H1 (cell line): ENCODE data around the gene HFE. TPM values are rescaled to one million over a fixed set of nuclear protein-coding genes. Genes with fewer than 3 reads are reported as not detected.

Source experiments
- CTCF ChIA-PET: fragments of 300-600 bp; sonication (Branson Sonifier 250); formaldehyde crosslinking; loops from one replicate; lab custom pipeline; 2021; ENCODE audit not compliant: partially characterized antibody; lab: Charles Lee
- POLR2A ChIA-PET: fragments of 300-600 bp; sonication (Branson Sonifier 250); formaldehyde crosslinking; loops from one replicate; lab custom pipeline; 2021; ENCODE audit warnings: inconsistent platforms; ENCODE audit not compliant: partially characterized antibody; lab: Charles Lee
- DNase-seq, 2 experiments: peaks; one replicate each; pipeline versions ENCODE4 v3.0.0 to v3.0.0-alpha.2; 2010 to 2022; ENCODE audit warnings: low spot score in 2 of 2, low read depth in 1 of 2, mixed read lengths in 1 of 2
- FAIRE-seq: peaks from 2 replicates; lab custom pipeline; 2011; peaks lifted over from hg19 to GRCh38; lab: Jason Lieb, UNC
- H2AFZ ChIP-seq: 2 replicates; pipeline ENCODE4 v1.8.1; 2012; ENCODE audit warnings: low read length, inconsistent platforms
- H2AK5ac ChIP-seq: 2 replicates; pipeline ENCODE4 v1.6.1; 2013; ENCODE audit warnings: low read depth, low read length
- H2BK120ac ChIP-seq: replicated peaks from 2 replicates; pipeline ENCODE3; 2013; ENCODE audit warnings: low read depth, low read length, inconsistent platforms
- H2BK12ac ChIP-seq: 2 replicates; pipeline ENCODE4 v1.6.1; 2013; ENCODE audit warnings: low read depth, low read length
- H2BK15ac ChIP-seq: 2 replicates; pipeline ENCODE4 v1.6.1; 2013; ENCODE audit warnings: low read length
- H2BK20ac ChIP-seq: 2 replicates; pipeline ENCODE4 v1.6.1; 2013; ENCODE audit warnings: low read length
- H2BK5ac ChIP-seq: 2 replicates; pipeline ENCODE4 v1.6.1; 2013; ENCODE audit warnings: low read depth, low read length
- H3K14ac ChIP-seq: 2 replicates; pipeline ENCODE4 v1.6.1; 2013; ENCODE audit warnings: inconsistent platforms; ENCODE audit not compliant: insufficient read length
- H3K18ac ChIP-seq: 2 replicates; pipeline ENCODE4 v1.6.1; 2013; ENCODE audit warnings: low read length; ENCODE audit errors: extremely low read depth
- H3K23ac ChIP-seq: 2 replicates; pipeline ENCODE4 v1.6.1; 2013; ENCODE audit warnings: inconsistent platforms; ENCODE audit not compliant: insufficient read length
- H3K23me2 ChIP-seq: 2 replicates; pipeline ENCODE4 v1.6.1; 2013; ENCODE audit warnings: low read depth, low read length
- H3K27ac ChIP-seq: 2 replicates; pipeline ENCODE4 v1.6.1; 2011; ENCODE audit warnings: low read depth, low read length, inconsistent platforms
- H3K27me3 ChIP-seq, 4 experiments: replicated peaks in 1 of 4; 1 replicate in 1 of 4; 2 replicates in 3 of 4; pipeline versions ENCODE4 v1.6.1 to v1.8.1; 2011 to 2013; ENCODE audit warnings: low read length in 3 of 4, mild to moderate bottlenecking in 3 of 4, inconsistent platforms in 2 of 4, mixed read lengths in 2 of 4, moderate library complexity in 1 of 4; ENCODE audit not compliant: control insufficient read depth in 3 of 4, insufficient read depth in 3 of 4; ENCODE audit errors: extremely low read depth in 1 of 4
- H3K36me3 ChIP-seq, 4 experiments: 2 replicates each; pipeline versions ENCODE4 v1.6.1 to v1.8.1; 2011 to 2013; ENCODE audit warnings: mild to moderate bottlenecking in 4 of 4, low read length in 3 of 4, moderate library complexity in 2 of 4, control low read depth in 1 of 4, inconsistent platforms in 1 of 4; ENCODE audit not compliant: insufficient read depth in 4 of 4, control insufficient read depth in 2 of 4
- H3K4ac ChIP-seq: replicated peaks from 2 replicates; pipeline ENCODE3; 2013; ENCODE audit warnings: low read length, low read depth, mixed read lengths, inconsistent platforms; ENCODE audit not compliant: insufficient read length
- H3K4me1 ChIP-seq, 4 experiments: replicated peaks in 1 of 4; 1 replicate in 1 of 4; 2 replicates in 3 of 4; pipeline versions ENCODE4 v1.6.1 to v1.8.1; 2011 to 2013; ENCODE audit warnings: low read length in 3 of 4, inconsistent platforms in 2 of 4, mixed read lengths in 1 of 4; ENCODE audit not compliant: insufficient read depth in 4 of 4, control insufficient read depth in 3 of 4
- H3K4me2 ChIP-seq, 2 experiments: 2 replicates each; pipeline versions ENCODE4 v1.6.1 to v1.8.1; 2011 to 2013; ENCODE audit warnings: low read depth in 2 of 2, low read length in 2 of 2, control low read depth in 1 of 2, inconsistent platforms in 1 of 2, mild to moderate bottlenecking in 1 of 2; ENCODE audit not compliant: insufficient read depth in 1 of 2
- H3K4me3 ChIP-seq, 4 experiments: fragments of 200-600, 300-600 bp in 1 of 4; sonication (generic), shearing (Covaris generic), sonication (Bioruptor Twin) in 1 of 4; 2 replicates each; pipeline versions ENCODE4 v1.5.1 to v1.8.1; 2011 to 2016; ENCODE audit warnings: low read length in 4 of 4, low read depth in 3 of 4, control low read depth in 2 of 4, inconsistent platforms in 2 of 4, mild to moderate bottlenecking in 2 of 4, mixed read lengths in 1 of 4, moderate library complexity in 1 of 4; ENCODE audit not compliant: insufficient read depth in 2 of 4; ENCODE audit errors: extremely low read depth in 1 of 4
- H3K56ac ChIP-seq: replicated peaks from 2 replicates; pipeline ENCODE3; 2013; ENCODE audit warnings: low read depth, mild to moderate bottlenecking, mixed read lengths, low read length, inconsistent platforms; ENCODE audit not compliant: insufficient read length
- H3K79me1 ChIP-seq: 2 replicates; pipeline ENCODE4 v1.6.1; 2013; ENCODE audit warnings: low read depth, low read length, control low read depth
- H3K79me2 ChIP-seq, 2 experiments: 2 replicates each; pipeline versions ENCODE4 v1.6.1 to v1.8.1; 2012 to 2013; ENCODE audit warnings: low read length in 2 of 2, mild to moderate bottlenecking in 2 of 2, inconsistent platforms in 1 of 2; ENCODE audit not compliant: insufficient read depth in 2 of 2, control insufficient read depth in 1 of 2
- H3K9ac ChIP-seq, 4 experiments: replicated peaks in 1 of 4; 1 replicate in 1 of 4; 2 replicates in 3 of 4; pipeline versions ENCODE4 v1.6.1 to v1.8.1; 2011 to 2013; ENCODE audit warnings: low read depth in 3 of 4, low read length in 3 of 4, control low read depth in 2 of 4, mild to moderate bottlenecking in 2 of 4, moderate library complexity in 2 of 4, inconsistent platforms in 1 of 4; ENCODE audit errors: extremely low read depth in 1 of 4
- H3K9me3 ChIP-seq, 2 experiments: 2 replicates each; pipeline versions ENCODE4 v1.6.1 to v1.8.1; 2012 to 2013; ENCODE audit warnings: mild to moderate bottlenecking in 2 of 2, moderate library complexity in 2 of 2, control low read depth in 1 of 2, inconsistent platforms in 1 of 2, low read depth in 1 of 2, low read length in 1 of 2, mixed read lengths in 1 of 2; ENCODE audit not compliant: insufficient read depth in 2 of 2
- H4K20me1 ChIP-seq, 2 experiments: replicated peaks in 1 of 2; 2 replicates each; pipeline versions ENCODE3 to v1.8.1; 2011 to 2013; ENCODE audit warnings: inconsistent platforms in 2 of 2, low read length in 2 of 2, mild to moderate bottlenecking in 1 of 2; ENCODE audit not compliant: insufficient read depth in 2 of 2, control insufficient read depth in 1 of 2
- H4K5ac ChIP-seq: 2 replicates; pipeline ENCODE4 v1.6.1; 2013; ENCODE audit warnings: low read length, low read depth, mixed read lengths, inconsistent platforms; ENCODE audit not compliant: insufficient read length
- H4K8ac ChIP-seq: 2 replicates; pipeline ENCODE4 v1.8.0; 2013; ENCODE audit warnings: mild to moderate bottlenecking, moderate library complexity, low read length, inconsistent platforms; ENCODE audit not compliant: insufficient read depth; ENCODE audit errors: extremely low read depth
- H4K91ac ChIP-seq: replicated peaks from 2 replicates; pipeline ENCODE3; 2013; ENCODE audit warnings: low read length, mixed read lengths, inconsistent platforms; ENCODE audit not compliant: insufficient read length
- BACH1 ChIP-seq: IDR thresholded peaks from 2 replicates; pipeline ENCODE4 v1.6.1; 2012; ENCODE audit warnings: low read length, improper control_type of control experiment
- CREB1 ChIP-seq: IDR thresholded peaks from 2 replicates; pipeline ENCODE4 v1.6.1; 2012; ENCODE audit warnings: inconsistent platforms
- E2F6 ChIP-seq: IDR thresholded peaks from 2 replicates; pipeline ENCODE4 v1.6.1; 2012; ENCODE audit warnings: inconsistent platforms
- EP300 ChIP-seq, 2 experiments: IDR thresholded peaks; 1 replicate in 1 of 2; 2 replicates in 1 of 2; pipeline ENCODE4 v1.6.1; 2011 to 2012; ENCODE audit warnings: low read depth in 2 of 2, low read length in 2 of 2, mild to moderate bottlenecking in 2 of 2, borderline replicate concordance in 1 of 2, inconsistent platforms in 1 of 2, moderate library complexity in 1 of 2
- POLR2A ChIP-seq, 2 experiments: IDR thresholded peaks; 1 replicate in 1 of 2; 2 replicates in 1 of 2; pipeline ENCODE4 v1.6.1; 2011; ENCODE audit warnings: low read depth in 2 of 2, low read length in 2 of 2, mild to moderate bottlenecking in 2 of 2; ENCODE audit errors: control extremely low read depth in 1 of 2
- POLR2AphosphoS5 ChIP-seq: IDR thresholded peaks from 2 replicates; pipeline ENCODE4 v1.6.1; 2011; ENCODE audit warnings: low read depth, low read length
- SAP30 ChIP-seq: fragments of 300-600 bp; sonication (generic); IDR thresholded peaks from 2 replicates; pipeline ENCODE4 v1.7.1; 2012; ENCODE audit warnings: low read length, moderate library complexity, mild to moderate bottlenecking, inconsistent platforms; ENCODE audit not compliant: insufficient read depth, insufficient replicate concordance
- WGBS, 2 experiments: shearing (Covaris generic) in 1 of 2; methylation state at CpG; one replicate each; pipeline versions ENCODE4 v1.1.6 to v1.1.7; 2013 to 2015; ENCODE audit warnings: low lambda C conversion rate in 2 of 2, mixed read lengths in 2 of 2, inconsistent platforms in 1 of 2, low coverage in 1 of 2, missing lambda C conversion rate in 1 of 2; ENCODE audit not compliant: insufficient replicate concordance in 2 of 2, insufficient coverage in 1 of 2, insufficient read length in 1 of 2; ENCODE audit errors: extremely low coverage in 1 of 2, missing lambda C conversion rate in 1 of 2; 5-methylcytosine and 5-hydroxymethylcytosine counted together
- polyA plus RNA-seq, 7 experiments: library from polyadenylated mRNA; depleted of rRNA in 3 of 7; stranded (reverse) in 5 of 7; unstranded in 2 of 7; fragments of >200 nt in 5 of 7; fragments of 200-250 nt in 2 of 7; gene quantifications; 1 replicate in 5 of 7; 2 replicates in 1 of 7; 4 replicates in 1 of 7; pipeline versions ENCODE4 v1.2.1 to v1.2.3, GENCODE V29; 2011 to 2013; ENCODE audit warnings: missing spikeins in 2 of 7, mixed read lengths in 2 of 7
- total RNA-seq: library from RNA; stranded (reverse); fragmentation: NEBNext Ultra II Directional; extraction: Animal tissue kit (Norgen Biotek cat#: 25700); gene quantifications from 2 replicates; pipeline ENCODE4 v1.2.1, GENCODE V29; 2021
- TF ChIP-seq, protein P1 (sequence below): IDR thresholded peaks from 2 replicates; pipeline ENCODE4 v1.6.1; 2011; ENCODE audit warnings: low read length, improper control_type of control experiment

HFE gene
- total and polyA plus RNA-seq, 2 of the 8 experiments (the other 6 are each of a cell fraction or from before 2014, with no cell fraction given) = 1.6 to 2.0 TPM

- H3K18ac ChIP-seq = 0 out of 2 replicates have a peak overlapping the region, but pooled peaks have one; percentile 4
- POLR2A ChIA-PET = interaction anchor here (0.6 to 12.1 kb wide), 54 partner anchors 9 to 1788 kb away, joined by 3 to 336 read pairs (median 7); partner anchors contain the start of gene HFE
- no peak overlapping the region for H3K4ac ChIP-seq
- H3K9ac ChIP-seq = peak overlapping the region; percentile 31 to 83 (median 76); a peak in 5 of 7 replicates
- H2BK12ac ChIP-seq = no peak overlapping the region
- no peak overlapping the region for H2BK20ac ChIP-seq
- 0 out of 2 replicates have a peak overlapping the region, but pooled peaks have one; percentile 75 for H2AK5ac ChIP-seq
- no peak for FAIRE-seq
- H3K23me2 ChIP-seq = peaks cover 6% of the 10 kb centered on the region; the same call in 1 of the 2 replicates
- no peak overlapping the region for H4K91ac ChIP-seq
- H4K5ac ChIP-seq = no peak overlapping the region
- no peaks in the 10 kb centered on the region for H3K36me3 ChIP-seq
- H3K14ac ChIP-seq = peak overlapping the region; percentile 21
- H3K9me3 ChIP-seq = peaks cover 10 to 14% of the 10 kb centered on the region in 2 experiments; a peak in 3 of 4 replicates
- H3K4me3 ChIP-seq = peak overlapping the region; percentile 41 to 63 (median 52)
- H3K79me1 ChIP-seq = no peaks in the 10 kb centered on the region
- H3K79me2 ChIP-seq = no peaks in the 10 kb centered on the region
- WGBS, 2 experiments = 58% methylated on average over 22 of the region's 22 CpGs; no CpG with 5 or more reads in 1 of the 2 experiments
- no peak overlapping the region for H4K8ac ChIP-seq
- H3K4me1 ChIP-seq = peaks cover 0 to 3% (median 0%) of the 10 kb centered on the region in 4 experiments; a peak in 2 of 7 replicates
- H2BK15ac ChIP-seq = no peak overlapping the region
- CTCF ChIA-PET = interaction anchor here (0.6 to 2.0 kb wide), 6 partner anchors 18 to 112 kb away, joined by 3 to 9 read pairs (median 4); partner anchors contain the start of gene HFE
- H3K27me3 ChIP-seq = no peaks in the 10 kb centered on the region
- DNase-seq = peak in 1 of 2 experiments; percentile 56
- peak overlapping the region; percentile 65 to 69 for H3K4me2 ChIP-seq
- no peak overlapping the region for H2BK120ac ChIP-seq
- peak overlapping the region; percentile 92; the same call in 1 of the 2 replicates for H3K27ac ChIP-seq
- H2AFZ ChIP-seq = no peak overlapping the region
- no peaks in the 10 kb centered on the region for H4K20me1 ChIP-seq
- peak overlapping the region; percentile 26 for H3K56ac ChIP-seq
- no peak overlapping the region for H3K23ac ChIP-seq
- peak overlapping the region; percentile 68; the same call in 1 of the 2 replicates for H2BK5ac ChIP-seq
- peak; percentile 6; the same call in 1 of the 2 replicates for TF ChIP-seq POLR2AphosphoS5
- 0 out of 2 replicates have a peak, but pooled peaks have one; percentile 32 for TF ChIP-seq E2F6
- TF ChIP-seq BACH1 = no peak
- TF ChIP-seq POLR2A (IDR thresholded peaks at IDR 0.05; ENCODE audit: control extremely low read depth in 1 of 2, low read depth in 2 of 2, low read length in 2 of 2) = peak in 1 of 2 experiments; percentile 21; a peak in 1 of 3 replicates
- TF ChIP-seq EP300 (IDR thresholded peaks at IDR 0.05; ENCODE audit: borderline replicate concordance in 1 of 2, low read depth in 2 of 2, low read length in 2 of 2) = no peak
- TF ChIP-seq SAP30 = no peak
- TF ChIP-seq, protein P1, sequence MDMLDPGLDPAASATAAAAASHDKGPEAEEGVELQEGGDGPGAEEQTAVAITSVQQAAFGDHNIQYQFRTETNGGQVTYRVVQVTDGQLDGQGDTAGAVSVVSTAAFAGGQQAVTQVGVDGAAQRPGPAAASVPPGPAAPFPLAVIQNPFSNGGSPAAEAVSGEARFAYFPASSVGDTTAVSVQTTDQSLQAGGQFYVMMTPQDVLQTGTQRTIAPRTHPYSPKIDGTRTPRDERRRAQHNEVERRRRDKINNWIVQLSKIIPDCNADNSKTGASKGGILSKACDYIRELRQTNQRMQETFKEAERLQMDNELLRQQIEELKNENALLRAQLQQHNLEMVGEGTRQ = no peak
- TF ChIP-seq CREB1 = no peak
These were observed 17.4 kb downstream of the HFE start for GRCh38 chr6:26104457-26105108.
